LNCaP clone FGC (cell line): ENCODE measurements around the gene MT1X.
"Not testable (repeated sequence)": the region's sequence is repeated elsewhere in the genome, so short reads cannot be mapped to it uniquely, and the experiment has no call there.

Experiments used
- DNase-seq: peaks from one replicate; pipeline ENCODE4 v3.0.0-alpha.2; 2011; ENCODE audit warnings: low read depth
- H3K4me3 ChIP-seq: 2 replicates; pipeline ENCODE4 v1.5.1; 2011; ENCODE audit warnings: mild to moderate bottlenecking, low read depth, low read length, control low read depth
- TF ChIP-seq, protein P1 (sequence below): IDR thresholded peaks from 2 replicates; pipeline ENCODE4 v1.5.1; 2012; ENCODE audit warnings: mild to moderate bottlenecking; ENCODE audit not compliant: control insufficient read depth, insufficient read depth; ENCODE audit errors: extremely low read depth

MT1X gene

DNA sequence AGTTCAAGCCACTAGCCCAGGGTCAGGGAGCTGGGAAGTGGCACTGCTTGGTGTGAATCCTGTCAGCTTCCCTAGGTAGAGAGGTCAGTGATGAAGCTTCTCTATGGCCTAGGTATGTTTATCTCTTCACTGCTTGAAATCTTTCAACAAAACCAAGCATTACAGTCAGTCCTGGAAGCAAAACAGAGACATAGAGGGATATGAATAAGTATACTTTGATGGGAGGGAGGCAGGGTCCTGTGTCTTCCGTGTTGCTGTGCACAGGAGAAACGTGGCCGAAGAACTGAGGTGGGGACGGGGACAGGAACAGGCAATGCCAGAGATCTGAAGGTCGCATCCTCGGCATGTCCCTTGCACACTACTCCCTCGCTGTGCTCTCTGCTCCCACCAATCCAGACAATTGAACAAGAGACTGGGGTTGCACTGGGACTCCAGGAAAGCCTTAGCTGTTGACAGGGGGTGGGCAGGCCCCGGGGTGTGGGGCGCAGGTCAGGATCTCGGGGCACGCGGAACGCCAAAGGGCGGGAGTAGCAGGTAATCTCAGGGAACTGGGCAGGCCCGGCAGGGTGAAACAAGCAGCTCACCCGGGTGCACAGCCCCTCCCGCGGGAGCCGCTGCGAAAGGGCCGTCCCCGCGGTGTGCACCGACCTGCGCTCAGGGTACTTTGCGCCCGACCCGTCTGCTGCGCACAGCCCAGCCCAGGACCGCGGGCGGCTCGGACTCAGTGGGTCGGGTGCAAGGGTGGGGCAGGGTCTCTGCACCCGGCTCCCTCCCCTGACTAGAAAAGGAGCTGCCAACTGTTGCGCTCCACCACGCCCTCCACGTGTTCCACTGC is 13.0 kb upstream of the MT1X start, which contains the start of gene MT1H:
MT1H (plus strand) TSS at position 810 of the 835 bp plus-strand sequence. CDS start 71 bp downstream, outside the sequence.
- H3K4me3 ChIP-seq = no peak within 1 kb of the TSS
- TF ChIP-seq, protein P1, sequence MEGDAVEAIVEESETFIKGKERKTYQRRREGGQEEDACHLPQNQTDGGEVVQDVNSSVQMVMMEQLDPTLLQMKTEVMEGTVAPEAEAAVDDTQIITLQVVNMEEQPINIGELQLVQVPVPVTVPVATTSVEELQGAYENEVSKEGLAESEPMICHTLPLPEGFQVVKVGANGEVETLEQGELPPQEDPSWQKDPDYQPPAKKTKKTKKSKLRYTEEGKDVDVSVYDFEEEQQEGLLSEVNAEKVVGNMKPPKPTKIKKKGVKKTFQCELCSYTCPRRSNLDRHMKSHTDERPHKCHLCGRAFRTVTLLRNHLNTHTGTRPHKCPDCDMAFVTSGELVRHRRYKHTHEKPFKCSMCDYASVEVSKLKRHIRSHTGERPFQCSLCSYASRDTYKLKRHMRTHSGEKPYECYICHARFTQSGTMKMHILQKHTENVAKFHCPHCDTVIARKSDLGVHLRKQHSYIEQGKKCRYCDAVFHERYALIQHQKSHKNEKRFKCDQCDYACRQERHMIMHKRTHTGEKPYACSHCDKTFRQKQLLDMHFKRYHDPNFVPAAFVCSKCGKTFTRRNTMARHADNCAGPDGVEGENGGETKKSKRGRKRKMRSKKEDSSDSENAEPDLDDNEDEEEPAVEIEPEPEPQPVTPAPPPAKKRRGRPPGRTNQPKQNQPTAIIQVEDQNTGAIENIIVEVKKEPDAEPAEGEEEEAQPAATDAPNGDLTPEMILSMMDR = no peak
- DNase-seq = no peak

GRCh38 chr16:56669840-56670619 is 12.2 kb upstream of the MT1X start:
- TF ChIP-seq, protein P1 = no peak
- no peak for DNase-seq
- H3K4me3 ChIP-seq = no peak overlapping the region

DNA sequence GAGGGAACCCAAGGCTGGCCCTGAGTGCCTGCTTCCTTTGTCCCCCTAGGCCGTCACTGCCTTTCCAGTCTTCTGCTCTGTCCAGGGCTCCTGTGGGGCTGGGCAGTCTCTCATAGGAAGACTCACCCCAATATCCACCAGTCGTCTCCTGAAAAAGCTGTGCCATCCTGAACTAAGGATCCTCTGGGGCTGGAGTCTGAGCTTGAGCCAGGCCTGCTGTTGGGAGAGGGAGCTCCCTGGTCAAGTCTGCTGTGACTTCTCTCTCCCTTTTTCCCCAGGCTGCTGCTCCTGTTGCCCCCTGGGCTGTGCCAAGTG is 11.7 kb upstream of the MT1X start:
- no peak overlapping the region for H3K4me3 ChIP-seq
- TF ChIP-seq, protein P1 = no peak
- DNase-seq = no peak

GRCh38 chr16:56671691-56672090 is 10.6 kb upstream of the MT1X start:
- not testable (repeated sequence) for H3K4me3 ChIP-seq, DNase-seq

- DNase-seq, H3K4me3 ChIP-seq: not testable (repeated sequence)
Measured at GRCh38 chr16:56672171-56672570, 10.1 kb upstream of the MT1X start.

- DNase-seq = no peak
- TF ChIP-seq, protein P1 = no peak
- H3K4me3 ChIP-seq = no peak overlapping the region
Measured at GRCh38 chr16:56672761-56673536, 9.3 kb upstream of the MT1X start.

- H3K4me3 ChIP-seq = no peak overlapping the region
- TF ChIP-seq, protein P1 = peak; percentile 71
- DNase-seq = peak; percentile 19
Measured at GRCh38 chr16:56673921-56674320, 8.3 kb upstream of the MT1X start.

- not testable (repeated sequence) for DNase-seq
Measured at GRCh38 chr16:56674570-56674969, 7.7 kb upstream of the MT1X start.

More at GRCh38 chr16:56674570-56674969, 7.7 kb upstream of the MT1X start:
- not testable (repeated sequence) for H3K4me3 ChIP-seq
